AG09309 (cell line): ENCODE results near the gene MRPL9.

Experiments used
- DNase-seq: peaks from one replicate; pipeline ENCODE4 v3.0.0-alpha.2; 2010; ENCODE audit warnings: low read depth
- H3K4me3 ChIP-seq: 2 replicates; pipeline ENCODE4 v1.5.1; 2011; ENCODE audit warnings: mild to moderate bottlenecking, low read depth, low read length, moderate library complexity; ENCODE audit not compliant: control insufficient read depth
- TF ChIP-seq, protein P1 (sequence below): IDR thresholded peaks from 2 replicates; pipeline ENCODE4 v1.5.1; 2011; ENCODE audit warnings: mild to moderate bottlenecking, low read depth, low read length, inconsistent platforms; ENCODE audit not compliant: insufficient read depth, control insufficient read depth; ENCODE audit errors: missing control alignments

The MRPL9 gene

GRCh38 chr1:151716405-151716762, 46.9 kb downstream of the MRPL9 start:
- no peak for DNase-seq
- no peak overlapping the region for H3K4me3 ChIP-seq

DNA sequence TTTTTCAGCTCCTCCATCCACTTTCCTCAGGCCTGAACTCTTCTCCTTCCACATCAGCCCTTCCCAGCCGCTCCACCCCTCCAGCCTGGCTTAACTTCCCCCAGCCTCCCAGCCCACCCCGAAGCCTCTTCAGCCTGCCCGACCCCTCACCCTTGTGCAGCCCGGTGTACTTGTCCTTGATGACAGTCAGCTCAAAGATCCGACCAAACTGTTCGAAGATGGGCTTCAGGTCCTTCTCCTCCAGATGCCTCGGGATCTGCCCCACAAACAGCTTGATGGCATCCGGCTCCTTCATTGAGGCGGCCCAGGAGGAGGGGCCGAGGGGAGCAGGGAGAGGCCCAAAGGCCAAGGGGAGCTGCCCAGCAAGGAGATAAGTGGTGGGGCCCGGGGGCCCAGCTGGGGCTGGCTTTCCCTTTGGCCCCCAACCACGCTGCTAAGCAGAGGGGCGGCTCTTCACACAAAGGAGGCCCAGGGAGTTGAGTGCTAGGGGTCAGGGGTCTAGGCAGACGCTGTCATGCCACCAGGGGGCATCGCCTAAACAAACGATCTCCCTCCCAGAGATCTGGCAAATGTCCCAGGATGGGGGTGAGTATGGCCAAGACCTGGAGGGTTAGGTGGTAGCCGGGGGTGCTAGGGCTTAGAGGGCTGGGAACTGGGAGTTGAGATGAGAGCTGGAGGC, 47.4 kb downstream of the MRPL9 start:
- no peak for DNase-seq
- TF ChIP-seq, protein P1, sequence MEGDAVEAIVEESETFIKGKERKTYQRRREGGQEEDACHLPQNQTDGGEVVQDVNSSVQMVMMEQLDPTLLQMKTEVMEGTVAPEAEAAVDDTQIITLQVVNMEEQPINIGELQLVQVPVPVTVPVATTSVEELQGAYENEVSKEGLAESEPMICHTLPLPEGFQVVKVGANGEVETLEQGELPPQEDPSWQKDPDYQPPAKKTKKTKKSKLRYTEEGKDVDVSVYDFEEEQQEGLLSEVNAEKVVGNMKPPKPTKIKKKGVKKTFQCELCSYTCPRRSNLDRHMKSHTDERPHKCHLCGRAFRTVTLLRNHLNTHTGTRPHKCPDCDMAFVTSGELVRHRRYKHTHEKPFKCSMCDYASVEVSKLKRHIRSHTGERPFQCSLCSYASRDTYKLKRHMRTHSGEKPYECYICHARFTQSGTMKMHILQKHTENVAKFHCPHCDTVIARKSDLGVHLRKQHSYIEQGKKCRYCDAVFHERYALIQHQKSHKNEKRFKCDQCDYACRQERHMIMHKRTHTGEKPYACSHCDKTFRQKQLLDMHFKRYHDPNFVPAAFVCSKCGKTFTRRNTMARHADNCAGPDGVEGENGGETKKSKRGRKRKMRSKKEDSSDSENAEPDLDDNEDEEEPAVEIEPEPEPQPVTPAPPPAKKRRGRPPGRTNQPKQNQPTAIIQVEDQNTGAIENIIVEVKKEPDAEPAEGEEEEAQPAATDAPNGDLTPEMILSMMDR: no peak
- no peak overlapping the region for H3K4me3 ChIP-seq

More at GRCh38 chr1:151716405-151716762, 46.9 kb downstream of the MRPL9 start:
- TF ChIP-seq, protein P1: no peak

GRCh38 chr1:151714820-151715725, 48.2 kb downstream of the MRPL9 start:
- H3K4me3 ChIP-seq: no peak overlapping the region
- TF ChIP-seq, protein P1: no peak
- no peak for DNase-seq

DNA sequence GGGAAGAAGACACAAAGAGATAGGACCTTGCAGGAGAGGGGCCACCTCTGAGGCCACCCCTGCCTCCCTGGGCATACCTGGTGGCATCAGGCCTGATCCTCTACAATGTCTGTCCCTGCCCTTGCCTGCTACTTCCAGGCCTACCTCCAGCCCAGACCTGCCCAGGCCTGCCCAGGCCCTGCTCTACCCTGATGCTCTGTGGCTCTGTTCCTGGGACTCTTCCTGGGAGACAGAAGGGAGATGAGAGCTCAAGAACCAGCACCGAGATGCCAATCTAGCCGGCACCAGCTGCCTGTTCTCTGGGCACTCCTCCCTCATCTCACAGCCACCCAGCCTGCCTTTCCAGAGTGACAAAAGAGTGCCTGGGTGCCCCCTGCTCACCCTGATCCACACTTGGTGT, 49.4 kb downstream of the MRPL9 start:
- H3K4me3 ChIP-seq: no peak overlapping the region
- DNase-seq: no peak
- TF ChIP-seq, protein P1: no peak

GRCh38 chr1:151713044-151713443, 50.3 kb downstream of the MRPL9 start:
- no peak overlapping the region for H3K4me3 ChIP-seq
- TF ChIP-seq, protein P1: no peak
- DNase-seq: no peak

DNA sequence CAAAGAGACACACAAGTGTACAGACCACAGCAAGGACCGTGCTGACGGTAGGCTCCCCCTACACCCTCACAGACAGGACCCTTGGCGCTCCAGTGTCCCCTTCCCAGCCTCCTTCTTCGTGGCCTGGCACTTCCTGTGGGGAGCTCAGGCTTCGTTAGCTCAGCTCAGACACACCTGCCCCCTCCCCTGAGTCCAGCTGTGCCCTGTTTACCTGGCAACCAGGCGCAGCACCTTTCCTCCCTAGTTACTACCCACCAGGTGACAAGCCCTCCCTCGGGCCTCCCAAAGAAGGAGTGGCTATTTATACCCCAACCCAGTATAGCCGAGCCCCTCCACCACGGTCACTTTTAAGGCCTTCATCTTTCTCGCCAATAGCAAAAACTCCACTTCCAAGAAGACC, 51.3 kb downstream of the MRPL9 start:
- no peak overlapping the region for H3K4me3 ChIP-seq
- TF ChIP-seq, protein P1: no peak
- DNase-seq: no peak
